ENCODE measurements around the gene ANXA3. TPM values are rescaled to one million over a fixed set of nuclear protein-coding genes. Genes with fewer than 3 reads are reported as not detected.
A peak's percentile ranks its signal among the peaks of the same experiment; 100 is the strongest.

The ANXA3 gene
- polyA plus RNA-seq, 1 of the 3 experiments (the other 2 are of a cell fraction): 13.8 TPM

DNA sequence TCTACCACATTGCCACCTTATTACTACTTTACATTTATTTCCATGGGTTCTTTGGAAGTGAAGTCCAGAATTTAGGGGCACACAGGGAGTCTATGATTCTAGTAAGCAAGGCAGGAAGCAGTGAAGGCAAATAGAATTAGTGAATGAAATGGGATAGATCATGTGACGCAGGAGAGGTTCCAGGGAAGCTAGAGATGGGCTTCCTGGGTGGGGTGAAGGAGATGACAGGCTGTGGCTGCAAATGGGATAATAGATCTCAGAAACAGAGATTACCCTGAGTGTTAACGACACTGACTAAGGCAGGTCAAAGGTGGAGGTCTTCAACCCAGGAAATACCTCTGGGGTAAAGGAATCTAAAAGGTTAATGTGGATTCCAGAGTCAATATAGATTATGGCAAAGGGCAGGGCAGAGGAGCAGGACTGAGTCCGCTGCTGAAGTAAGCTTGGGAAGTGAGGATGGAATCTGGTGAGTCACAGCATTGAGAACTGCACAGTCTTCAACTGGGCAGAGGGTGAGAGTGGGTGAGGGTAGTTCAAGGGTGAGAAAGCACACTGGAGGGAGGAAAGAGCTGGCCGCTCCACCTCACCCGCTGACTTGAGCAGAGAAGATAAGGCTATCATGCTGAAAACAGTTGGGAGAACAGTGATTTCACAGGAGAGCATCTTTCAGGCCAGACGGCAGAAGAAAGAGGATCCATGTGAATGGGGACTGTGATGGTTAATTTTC is 70.8 kb downstream of the ANXA3 start (continued):
- TF ChIP-seq, protein P1, sequence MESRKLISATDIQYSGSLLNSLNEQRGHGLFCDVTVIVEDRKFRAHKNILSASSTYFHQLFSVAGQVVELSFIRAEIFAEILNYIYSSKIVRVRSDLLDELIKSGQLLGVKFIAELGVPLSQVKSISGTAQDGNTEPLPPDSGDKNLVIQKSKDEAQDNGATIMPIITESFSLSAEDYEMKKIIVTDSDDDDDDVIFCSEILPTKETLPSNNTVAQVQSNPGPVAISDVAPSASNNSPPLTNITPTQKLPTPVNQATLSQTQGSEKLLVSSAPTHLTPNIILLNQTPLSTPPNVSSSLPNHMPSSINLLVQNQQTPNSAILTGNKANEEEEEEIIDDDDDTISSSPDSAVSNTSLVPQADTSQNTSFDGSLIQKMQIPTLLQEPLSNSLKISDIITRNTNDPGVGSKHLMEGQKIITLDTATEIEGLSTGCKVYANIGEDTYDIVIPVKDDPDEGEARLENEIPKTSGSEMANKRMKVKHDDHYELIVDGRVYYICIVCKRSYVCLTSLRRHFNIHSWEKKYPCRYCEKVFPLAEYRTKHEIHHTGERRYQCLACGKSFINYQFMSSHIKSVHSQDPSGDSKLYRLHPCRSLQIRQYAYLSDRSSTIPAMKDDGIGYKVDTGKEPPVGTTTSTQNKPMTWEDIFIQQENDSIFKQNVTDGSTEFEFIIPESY (IDR thresholded peaks at IDR 0.05; ENCODE audit: borderline replicate concordance, low read depth): no peak
- TF ChIP-seq FOSL2 (IDR thresholded peaks at IDR 0.05; ENCODE audit: borderline replicate concordance, low read depth) (peak; percentile 75), NFIC (IDR thresholded peaks at IDR 0.05; ENCODE audit: borderline replicate concordance) (no peak), NRF1 (IDR thresholded peaks at IDR 0.05; ENCODE audit: low read depth, low read length) (no peak), RAD21 (IDR thresholded peaks at IDR 0.05; ENCODE audit: low read length) (no peak), EZH2phosphoT487 (IDR thresholded peaks at IDR 0.05; ENCODE audit: borderline replicate concordance, low read depth) (no peak), MEF2A (IDR thresholded peaks at IDR 0.05; ENCODE audit: borderline replicate concordance, low read depth) (no peak), EP300 (IDR thresholded peaks at IDR 0.05; ENCODE audit: borderline replicate concordance in 1 of 2, low read depth in 1 of 2, low read length in 1 of 2) (0 out of 4 replicates have a peak, but pooled peaks of 1 of the 2 experiments have one; percentile 25), TCF12 (IDR thresholded peaks at IDR 0.05) (no peak), SIN3A (IDR thresholded peaks at IDR 0.05; ENCODE audit: borderline replicate concordance, low read depth, low read length) (no peak), MXI1 (IDR thresholded peaks at IDR 0.05; ENCODE audit: low read depth, low read length) (no peak), JUND (IDR thresholded peaks at IDR 0.05) (peak; percentile 60), RFX5 (IDR thresholded peaks at IDR 0.05; ENCODE audit: low read length) (no peak), ELF1 (IDR thresholded peaks at IDR 0.05) (no peak), FOXM1 (IDR thresholded peaks at IDR 0.05; ENCODE audit: low read depth) (no peak), CHD2 (IDR thresholded peaks at IDR 0.05; ENCODE audit: low read length, partially characterized antibody) (no peak), RCOR1 (IDR thresholded peaks at IDR 0.05; ENCODE audit: low read length) (no peak)
- TF ChIP-seq, protein P2, sequence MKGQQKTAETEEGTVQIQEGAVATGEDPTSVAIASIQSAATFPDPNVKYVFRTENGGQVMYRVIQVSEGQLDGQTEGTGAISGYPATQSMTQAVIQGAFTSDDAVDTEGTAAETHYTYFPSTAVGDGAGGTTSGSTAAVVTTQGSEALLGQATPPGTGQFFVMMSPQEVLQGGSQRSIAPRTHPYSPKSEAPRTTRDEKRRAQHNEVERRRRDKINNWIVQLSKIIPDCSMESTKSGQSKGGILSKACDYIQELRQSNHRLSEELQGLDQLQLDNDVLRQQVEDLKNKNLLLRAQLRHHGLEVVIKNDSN (IDR thresholded peaks at IDR 0.05; ENCODE audit: borderline replicate concordance, low read depth): peak; percentile 36; the same call in 1 of the 2 replicates
- TF ChIP-seq, protein P3, sequence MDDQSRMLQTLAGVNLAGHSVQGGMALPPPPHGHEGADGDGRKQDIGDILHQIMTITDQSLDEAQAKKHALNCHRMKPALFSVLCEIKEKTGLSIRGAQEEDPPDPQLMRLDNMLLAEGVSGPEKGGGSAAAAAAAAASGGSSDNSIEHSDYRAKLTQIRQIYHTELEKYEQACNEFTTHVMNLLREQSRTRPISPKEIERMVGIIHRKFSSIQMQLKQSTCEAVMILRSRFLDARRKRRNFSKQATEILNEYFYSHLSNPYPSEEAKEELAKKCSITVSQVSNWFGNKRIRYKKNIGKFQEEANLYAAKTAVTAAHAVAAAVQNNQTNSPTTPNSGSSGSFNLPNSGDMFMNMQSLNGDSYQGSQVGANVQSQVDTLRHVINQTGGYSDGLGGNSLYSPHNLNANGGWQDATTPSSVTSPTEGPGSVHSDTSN (IDR thresholded peaks at IDR 0.05): peak; percentile 35
- TF ChIP-seq, protein P4, sequence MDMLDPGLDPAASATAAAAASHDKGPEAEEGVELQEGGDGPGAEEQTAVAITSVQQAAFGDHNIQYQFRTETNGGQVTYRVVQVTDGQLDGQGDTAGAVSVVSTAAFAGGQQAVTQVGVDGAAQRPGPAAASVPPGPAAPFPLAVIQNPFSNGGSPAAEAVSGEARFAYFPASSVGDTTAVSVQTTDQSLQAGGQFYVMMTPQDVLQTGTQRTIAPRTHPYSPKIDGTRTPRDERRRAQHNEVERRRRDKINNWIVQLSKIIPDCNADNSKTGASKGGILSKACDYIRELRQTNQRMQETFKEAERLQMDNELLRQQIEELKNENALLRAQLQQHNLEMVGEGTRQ (IDR thresholded peaks at IDR 0.05; ENCODE audit: borderline replicate concordance, low read depth, low read length): no peak
- TF ChIP-seq, protein P5, sequence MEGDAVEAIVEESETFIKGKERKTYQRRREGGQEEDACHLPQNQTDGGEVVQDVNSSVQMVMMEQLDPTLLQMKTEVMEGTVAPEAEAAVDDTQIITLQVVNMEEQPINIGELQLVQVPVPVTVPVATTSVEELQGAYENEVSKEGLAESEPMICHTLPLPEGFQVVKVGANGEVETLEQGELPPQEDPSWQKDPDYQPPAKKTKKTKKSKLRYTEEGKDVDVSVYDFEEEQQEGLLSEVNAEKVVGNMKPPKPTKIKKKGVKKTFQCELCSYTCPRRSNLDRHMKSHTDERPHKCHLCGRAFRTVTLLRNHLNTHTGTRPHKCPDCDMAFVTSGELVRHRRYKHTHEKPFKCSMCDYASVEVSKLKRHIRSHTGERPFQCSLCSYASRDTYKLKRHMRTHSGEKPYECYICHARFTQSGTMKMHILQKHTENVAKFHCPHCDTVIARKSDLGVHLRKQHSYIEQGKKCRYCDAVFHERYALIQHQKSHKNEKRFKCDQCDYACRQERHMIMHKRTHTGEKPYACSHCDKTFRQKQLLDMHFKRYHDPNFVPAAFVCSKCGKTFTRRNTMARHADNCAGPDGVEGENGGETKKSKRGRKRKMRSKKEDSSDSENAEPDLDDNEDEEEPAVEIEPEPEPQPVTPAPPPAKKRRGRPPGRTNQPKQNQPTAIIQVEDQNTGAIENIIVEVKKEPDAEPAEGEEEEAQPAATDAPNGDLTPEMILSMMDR (IDR thresholded peaks at IDR 0.05): no peak
- TF ChIP-seq, protein P6, sequence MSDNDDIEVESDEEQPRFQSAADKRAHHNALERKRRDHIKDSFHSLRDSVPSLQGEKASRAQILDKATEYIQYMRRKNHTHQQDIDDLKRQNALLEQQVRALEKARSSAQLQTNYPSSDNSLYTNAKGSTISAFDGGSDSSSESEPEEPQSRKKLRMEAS (IDR thresholded peaks at IDR 0.05; ENCODE audit: low read depth): no peak
- TF ChIP-seq, protein P7, sequence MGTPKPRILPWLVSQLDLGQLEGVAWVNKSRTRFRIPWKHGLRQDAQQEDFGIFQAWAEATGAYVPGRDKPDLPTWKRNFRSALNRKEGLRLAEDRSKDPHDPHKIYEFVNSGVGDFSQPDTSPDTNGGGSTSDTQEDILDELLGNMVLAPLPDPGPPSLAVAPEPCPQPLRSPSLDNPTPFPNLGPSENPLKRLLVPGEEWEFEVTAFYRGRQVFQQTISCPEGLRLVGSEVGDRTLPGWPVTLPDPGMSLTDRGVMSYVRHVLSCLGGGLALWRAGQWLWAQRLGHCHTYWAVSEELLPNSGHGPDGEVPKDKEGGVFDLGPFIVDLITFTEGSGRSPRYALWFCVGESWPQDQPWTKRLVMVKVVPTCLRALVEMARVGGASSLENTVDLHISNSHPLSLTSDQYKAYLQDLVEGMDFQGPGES (IDR thresholded peaks at IDR 0.05; ENCODE audit: low read depth, low read length): no peak
